Spinal cord (tissue), 10 donors: ENCODE results near the gene SELP. TPM values are rescaled to one million over a fixed set of nuclear protein-coding genes. Genes with fewer than 3 reads are reported as not detected.

Experiments
- DNase-seq, 6 donors: peaks; one replicate each; pipeline versions ENCODE4 v3.0.0 to v3.0.0-alpha.2; 2013 to 2015; ENCODE audit warnings: low spot score in 6 of 6, low read depth in 4 of 6
- H3K27ac ChIP-seq: one replicate; pipeline ENCODE4 v1.5.1; 2013; ENCODE audit warnings: low read depth, low read length, control low read depth
- H3K27me3 ChIP-seq: one replicate; pipeline ENCODE4 v1.6.1; 2013; ENCODE audit warnings: low read length; ENCODE audit not compliant: control insufficient read depth, insufficient read depth
- H3K36me3 ChIP-seq: one replicate; pipeline ENCODE4 v1.6.1; 2013; ENCODE audit warnings: low read length; ENCODE audit not compliant: control insufficient read depth, insufficient read depth
- H3K4me1 ChIP-seq: one replicate; pipeline ENCODE4 v1.6.1; 2013; ENCODE audit warnings: low read length; ENCODE audit not compliant: control insufficient read depth, insufficient read depth
- H3K4me3 ChIP-seq: one replicate; pipeline ENCODE4 v1.5.1; 2013; ENCODE audit warnings: low read depth, low read length, control low read depth
- H3K9me3 ChIP-seq: one replicate; pipeline ENCODE4 v1.6.1; 2013; ENCODE audit warnings: low read length; ENCODE audit not compliant: control insufficient read depth, insufficient read depth
- WGBS: methylation state at CpG from one replicate; pipeline ENCODE4 v1.1.5; 2013; ENCODE audit warnings: missing lambda C conversion rate; ENCODE audit not compliant: insufficient coverage; 5-methylcytosine and 5-hydroxymethylcytosine counted together
- polyA plus RNA-seq, 2 donors: library from polyadenylated mRNA; unstranded; fragments of 120-200 nt; gene quantifications; one replicate each; pipeline ENCODE4 v1.2.1, GENCODE V29; 2013; ENCODE audit not compliant: insufficient read length in 2 of 2
- total RNA-seq, 2 donors: library from RNA; depleted of rRNA in 1 of 2; stranded (reverse); fragments of 120-200 nt in 1 of 2; fragments of >200 nt in 1 of 2; gene quantifications; one replicate each; pipeline versions ENCODE4 v1.2.3 to v1.2.4, GENCODE V29; 2013 to 2014
- donor health status: healthy.

SELP gene
- total and polyA plus RNA-seq, 4 donors: 0.11 to 6.4 (median 1.1) TPM

DNA sequence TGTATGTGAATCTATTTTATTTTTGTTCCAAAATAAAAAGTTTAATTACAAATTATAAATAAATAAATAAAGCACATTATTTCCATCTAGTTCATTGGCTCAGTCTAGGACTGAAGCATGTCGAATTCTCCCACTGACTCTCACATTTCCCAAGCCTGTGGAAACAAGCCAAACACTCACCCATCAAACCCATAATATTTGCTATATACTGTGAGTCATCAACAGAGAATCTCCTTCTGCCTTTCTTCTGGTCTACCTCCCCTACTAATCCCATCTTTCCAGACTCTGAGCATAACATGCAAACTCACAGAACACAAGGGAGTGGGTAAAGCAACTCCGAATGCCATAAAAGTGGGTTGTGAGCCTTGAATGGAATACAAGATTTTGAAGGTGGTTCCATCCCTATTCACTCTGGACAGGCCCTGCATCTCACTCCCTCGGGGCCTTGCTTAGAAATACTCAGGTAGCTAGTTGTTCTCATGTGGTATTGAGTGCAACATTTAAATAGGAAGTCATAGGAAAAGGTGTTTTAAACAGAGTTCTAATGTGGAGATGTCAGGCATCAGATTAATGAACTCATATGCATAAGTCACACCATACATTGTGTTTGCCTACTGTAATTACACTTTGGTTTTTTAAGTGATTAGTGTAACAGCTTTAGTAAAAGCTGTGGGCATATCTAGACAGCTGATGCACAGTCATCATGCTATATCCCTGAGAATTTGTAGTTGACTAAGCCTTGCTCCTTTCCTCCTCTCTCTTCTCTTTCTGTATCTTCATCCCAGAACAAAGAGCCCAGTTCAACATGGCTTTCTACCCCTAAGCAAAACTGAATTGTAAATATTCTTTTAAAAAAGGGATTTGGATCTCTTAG lies 90.7 kb downstream of the SELP start:
- DNase-seq: no peak

More for the DNA sequence above, 90.7 kb downstream of the SELP start:
- H3K4me1 ChIP-seq: no peaks in the 10 kb centered on the region
- no peaks in the 10 kb centered on the region for H3K27me3 ChIP-seq
- H3K36me3 ChIP-seq: no peaks in the 10 kb centered on the region
- H3K4me3 ChIP-seq: no peak overlapping the region
- no peaks in the 10 kb centered on the region for H3K9me3 ChIP-seq
- WGBS: 67% methylated on average over 1 of the region's 3 CpGs
- no peak overlapping the region for H3K27ac ChIP-seq

Other genes starting within 250 kb of the SELP start
- gene CCDC181, start 202.7 kb downstream of the SELP start, total RNA-seq: 10 to 100 TPM in 1 of 2 donors, 1 to 10 TPM in 1; 6.1 to 14.8 TPM
- 10 to 100 TPM; 11.0 to 14.8 TPM for gene CCDC181, start 202.7 kb downstream of the SELP start, polyA plus RNA-seq
- gene SLC19A2, start 144.2 kb downstream of the SELP start, total RNA-seq: 10 to 100 TPM in 1 of 2 donors, 1 to 10 TPM in 1; 9.5 to 18.8 TPM
- gene SLC19A2, start 144.2 kb downstream of the SELP start, polyA plus RNA-seq: 10 to 100 TPM; 11.0 to 11.4 TPM
- 1 to 10 TPM; 1.5 to 8.4 TPM for gene F5, start 43.6 kb downstream of the SELP start, total RNA-seq
- gene F5, start 43.6 kb downstream of the SELP start, polyA plus RNA-seq: 1 to 10 TPM; 2.6 to 6.1 TPM
- 10 to 100 TPM in 1 of 2 donors, 1 to 10 TPM in 1; 5.1 to 15.9 TPM for gene SELL, start 81.5 kb upstream of the SELP start, total RNA-seq
- 10 to 100 TPM in 1 of 2 donors, 1 to 10 TPM in 1; 3.7 to 10.1 TPM for gene SELL, start 81.5 kb upstream of the SELP start, polyA plus RNA-seq
- 1 to 10 TPM; 7.1 to 7.8 TPM for gene SELE, start 104.0 kb upstream of the SELP start, total RNA-seq
- 1 to 10 TPM in 1 of 2 donors, under 1 TPM in 1; 0.14 to 1.0 TPM for gene SELE, start 104.0 kb upstream of the SELP start, polyA plus RNA-seq
- gene METTL18, start 164.8 kb upstream of the SELP start, total RNA-seq: 10 to 100 TPM; 11.0 to 16.2 TPM
- 10 to 100 TPM in 1 of 2 donors, 1 to 10 TPM in 1; 9.1 to 11.6 TPM for gene METTL18, start 164.8 kb upstream of the SELP start, polyA plus RNA-seq